Right kidney (tissue), 9 donors: Measurements from ENCODE around the gene EIF3CL.
"Not testable (repeated sequence)": the region's sequence is repeated elsewhere in the genome, so short reads cannot be mapped to it uniquely, and the experiment has no call there.

Experiments
- DNase-seq: peaks from one replicate; pipeline ENCODE4 v3.0.0-alpha.2; 2016
- long read RNA-seq, 8 donors: transcript quantifications; one replicate each; lab custom pipeline, GENCODE V29; 2026

Gene EIF3CL
- long read RNA-seq, donor 1, transcript EIF3CL-201 (21 exons, 3,085 nt): major isoform, 11 of 433 reads
- long read RNA-seq, donor 1, partial matches to known transcripts: 359 of 433 reads
- long read RNA-seq, donor 1, other reads (novel, unspliced or antisense): 61 of 433 reads
- long read RNA-seq, donor 2, partial matches to known transcripts: 202 of 246 reads
- long read RNA-seq, donor 2, other reads (novel, unspliced or antisense): 42 of 246 reads
- long read RNA-seq, donor 3, partial matches to known transcripts: 186 of 216 reads
- long read RNA-seq, donor 3, other reads (novel, unspliced or antisense): 23 of 216 reads
- long read RNA-seq, donor 4, transcript EIF3CL-201 (21 exons, 3,085 nt): major isoform, 13 of 462 reads
- long read RNA-seq, donor 4, partial matches to known transcripts: 449 of 462 reads
- long read RNA-seq, donor 4, other reads (novel, unspliced or antisense): 0 of 462 reads
- long read RNA-seq, donor 5, transcript EIF3CL-201 (21 exons, 3,085 nt): major isoform, 7 of 273 reads
- long read RNA-seq, donor 5, partial matches to known transcripts: 206 of 273 reads
- long read RNA-seq, donor 5, other reads (novel, unspliced or antisense): 59 of 273 reads
- long read RNA-seq, donor 6, transcript EIF3CL-201 (21 exons, 3,085 nt): major isoform, 7 of 358 reads
- long read RNA-seq, donor 6, partial matches to known transcripts: 320 of 358 reads
- long read RNA-seq, donor 6, other reads (novel, unspliced or antisense): 31 of 358 reads
- long read RNA-seq, donor 7: 0 reads
- long read RNA-seq, donor 8, partial matches to known transcripts: 342 of 421 reads
- long read RNA-seq, donor 8, other reads (novel, unspliced or antisense): 74 of 421 reads

GRCh38 chr16:28403220-28404072 lies at the start of gene EIF3CL:
Gene EIF3CL (minus strand): TSS chr16:28403841. CDS start chr16:28403618, 223 bp downstream.
- DNase-seq: not testable (repeated sequence)

GRCh38 chr16:28447081-28447480 lies 43.4 kb upstream of the EIF3CL start:
- DNase-seq: not testable (repeated sequence)

GRCh38 chr16:28446388-28446787 lies 42.7 kb upstream of the EIF3CL start:
- DNase-seq: not testable (repeated sequence)

GRCh38 chr16:28443943-28444342 lies 40.3 kb upstream of the EIF3CL start:
- not testable (repeated sequence) for DNase-seq

- not testable (repeated sequence) for DNase-seq
Observed at GRCh38 chr16:28438899-28439298, 35.3 kb upstream of the EIF3CL start.

- not testable (repeated sequence) for DNase-seq
Observed at GRCh38 chr16:28435340-28435739, 31.7 kb upstream of the EIF3CL start.

- DNase-seq: not testable (repeated sequence)
Observed at GRCh38 chr16:28426060-28426680, 22.5 kb upstream of the EIF3CL start.

GRCh38 chr16:28421071-28421750 lies 17.6 kb upstream of the EIF3CL start:
- DNase-seq: not testable (repeated sequence)

GRCh38 chr16:28417033-28417432 lies 13.4 kb upstream of the EIF3CL start:
- not testable (repeated sequence) for DNase-seq

GRCh38 chr16:28414530-28414929 lies 10.9 kb upstream of the EIF3CL start:
- not testable (repeated sequence) for DNase-seq

GRCh38 chr16:28413585-28413984 lies 9.9 kb upstream of the EIF3CL start:
- DNase-seq: not testable (repeated sequence)

GRCh38 chr16:28392054-28392453 lies 11.6 kb downstream of the EIF3CL start:
- not testable (repeated sequence) for DNase-seq

GRCh38 chr16:28382177-28382867 lies 21.3 kb downstream of the EIF3CL start:
- not testable (repeated sequence) for DNase-seq

- not testable (repeated sequence) for DNase-seq
Observed at GRCh38 chr16:28377822-28378221, 25.8 kb downstream of the EIF3CL start.

- not testable (repeated sequence) for DNase-seq
Observed at GRCh38 chr16:28377108-28377625, 26.5 kb downstream of the EIF3CL start.

GRCh38 chr16:28375115-28375514 lies 28.5 kb downstream of the EIF3CL start:
- DNase-seq: not testable (repeated sequence)

GRCh38 chr16:28374281-28374680 lies 29.4 kb downstream of the EIF3CL start:
- not testable (repeated sequence) for DNase-seq

- peak; percentile 3 for DNase-seq
Observed at GRCh38 chr16:28367926-28368325, 35.7 kb downstream of the EIF3CL start.

GRCh38 chr16:28364268-28365173 lies 39.1 kb downstream of the EIF3CL start:
- DNase-seq: not testable (repeated sequence)
